Tibial artery (tissue), 4 donors: Measurements from ENCODE around the gene MFRP.

Experiments
- DNase-seq, 2 donors: peaks; one replicate each; pipeline ENCODE4 v3.0.0-alpha.2; 2019
- H3K27ac ChIP-seq, 2 donors: fragments of 200-600 bp; sonication (generic) in 1 of 2; 1 replicate in 1 of 2; 2 replicates in 1 of 2; pipeline ENCODE4 v1.5.1; 2018 to 2019; ENCODE audit warnings: mild to moderate bottlenecking in 1 of 2
- H3K27me3 ChIP-seq, 2 donors: fragments of 200-600 bp; sonication (generic) in 1 of 2; one replicate each; pipeline versions ENCODE4 v1.5.1 to v1.6.0; 2016 to 2019
- H3K36me3 ChIP-seq, 3 donors: fragments of 200-600 bp; sonication (generic) in 2 of 3; one replicate each; pipeline ENCODE4 v1.5.1; 2016 to 2019; ENCODE audit warnings: mild to moderate bottlenecking in 2 of 3
- H3K4me1 ChIP-seq, 4 donors: fragments of 200-600 bp; sonication (generic) in 2 of 4; 1 replicate in 3 of 4; 2 replicates in 1 of 4; pipeline ENCODE4 v1.5.1; 2016 to 2019
- H3K4me3 ChIP-seq, 2 donors: fragments of 200-600 bp; sonication (generic) in 1 of 2; 1 replicate in 1 of 2; 2 replicates in 1 of 2; pipeline ENCODE4 v1.5.1; 2018 to 2019; ENCODE audit warnings: mild to moderate bottlenecking in 2 of 2
- H3K9me3 ChIP-seq, 3 donors: fragments of 200-600 bp; sonication (generic) in 1 of 3; one replicate each; pipeline ENCODE4 v1.5.1; 2016 to 2019
- intact Hi-C: fragments of 100-400 bp; cut with DNase I; formaldehyde crosslinking; loops from one replicate; pipeline ENCODE4 v1.15.0; 2023; ENCODE audit warnings: low total_unique reads
- TF ChIP-seq, protein P1 (sequence below), 2 experiments: fragments of 200-600 bp in 1 of 2; fragments of 450-650 bp in 1 of 2; IDR thresholded peaks; one replicate each; pipeline ENCODE4 v1.5.1; 2017 to 2019; ENCODE audit warnings: antibody characterized with exemption in 2 of 2, mild to moderate bottlenecking in 1 of 2, moderate library complexity in 1 of 2

The MFRP gene

DNA sequence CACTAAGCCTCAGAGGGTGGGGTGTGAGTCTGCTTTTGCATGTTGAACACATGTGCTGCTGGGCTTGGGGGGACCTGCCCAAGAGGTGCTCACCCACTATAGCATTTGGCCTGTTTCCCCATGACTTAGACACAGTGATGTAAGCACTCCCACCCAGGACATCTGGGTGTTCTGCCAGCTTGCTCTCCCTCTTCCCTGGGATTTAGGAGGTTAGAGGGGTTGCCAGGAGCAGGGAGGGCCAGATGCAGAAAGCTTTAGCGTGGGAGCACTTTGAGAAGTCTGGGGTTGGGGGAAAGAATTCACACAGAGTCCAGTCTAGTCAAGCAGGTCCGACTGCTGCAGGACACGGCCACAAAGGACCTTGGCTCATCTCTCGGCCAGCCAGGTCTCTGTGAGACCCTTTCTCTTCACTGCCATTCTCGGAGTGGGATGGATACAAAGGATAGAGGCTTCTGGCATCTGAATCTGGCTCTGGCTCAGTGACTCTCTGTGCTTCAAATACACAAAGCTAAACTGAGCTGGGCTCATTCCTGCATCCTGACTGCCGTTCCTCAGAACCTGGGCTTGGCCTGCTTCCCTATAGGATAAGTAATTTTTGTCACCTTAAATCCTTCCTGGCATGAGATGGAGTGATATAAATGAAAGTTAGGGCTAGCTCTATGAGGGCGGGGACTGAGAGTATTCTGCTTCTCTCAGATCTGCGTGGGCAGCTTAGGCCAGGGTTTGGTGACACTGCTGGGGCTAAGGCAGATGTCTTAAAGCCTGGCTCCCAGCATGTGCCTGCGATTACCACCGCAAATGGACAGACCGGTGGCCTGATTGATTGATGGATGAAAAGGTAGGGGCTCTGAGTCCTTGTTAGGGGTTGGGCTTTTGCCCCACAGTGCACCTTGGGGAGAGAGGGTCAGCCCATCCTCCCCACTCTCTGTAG is 20.4 kb upstream of the MFRP start:
- Histone ChIP-seq H3K4me3 (no peak overlapping the region), H3K9me3 (no peaks in the 10 kb centered on the region), H3K4me1 (peaks cover 0 to 98% (median 74%) of the 10 kb centered on the region in 4 donors), H3K27ac (peak overlapping the region in 1 of 2 donors; percentile 21), H3K36me3 (no peaks in the 10 kb centered on the region), H3K27me3 (no peaks in the 10 kb centered on the region)
- peak in 1 of 2 donors; percentile 51 for DNase-seq
- intact Hi-C loops: no loop called here
- TF ChIP-seq, protein P1, sequence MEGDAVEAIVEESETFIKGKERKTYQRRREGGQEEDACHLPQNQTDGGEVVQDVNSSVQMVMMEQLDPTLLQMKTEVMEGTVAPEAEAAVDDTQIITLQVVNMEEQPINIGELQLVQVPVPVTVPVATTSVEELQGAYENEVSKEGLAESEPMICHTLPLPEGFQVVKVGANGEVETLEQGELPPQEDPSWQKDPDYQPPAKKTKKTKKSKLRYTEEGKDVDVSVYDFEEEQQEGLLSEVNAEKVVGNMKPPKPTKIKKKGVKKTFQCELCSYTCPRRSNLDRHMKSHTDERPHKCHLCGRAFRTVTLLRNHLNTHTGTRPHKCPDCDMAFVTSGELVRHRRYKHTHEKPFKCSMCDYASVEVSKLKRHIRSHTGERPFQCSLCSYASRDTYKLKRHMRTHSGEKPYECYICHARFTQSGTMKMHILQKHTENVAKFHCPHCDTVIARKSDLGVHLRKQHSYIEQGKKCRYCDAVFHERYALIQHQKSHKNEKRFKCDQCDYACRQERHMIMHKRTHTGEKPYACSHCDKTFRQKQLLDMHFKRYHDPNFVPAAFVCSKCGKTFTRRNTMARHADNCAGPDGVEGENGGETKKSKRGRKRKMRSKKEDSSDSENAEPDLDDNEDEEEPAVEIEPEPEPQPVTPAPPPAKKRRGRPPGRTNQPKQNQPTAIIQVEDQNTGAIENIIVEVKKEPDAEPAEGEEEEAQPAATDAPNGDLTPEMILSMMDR (IDR thresholded peaks at IDR 0.05): no peak

DNA sequence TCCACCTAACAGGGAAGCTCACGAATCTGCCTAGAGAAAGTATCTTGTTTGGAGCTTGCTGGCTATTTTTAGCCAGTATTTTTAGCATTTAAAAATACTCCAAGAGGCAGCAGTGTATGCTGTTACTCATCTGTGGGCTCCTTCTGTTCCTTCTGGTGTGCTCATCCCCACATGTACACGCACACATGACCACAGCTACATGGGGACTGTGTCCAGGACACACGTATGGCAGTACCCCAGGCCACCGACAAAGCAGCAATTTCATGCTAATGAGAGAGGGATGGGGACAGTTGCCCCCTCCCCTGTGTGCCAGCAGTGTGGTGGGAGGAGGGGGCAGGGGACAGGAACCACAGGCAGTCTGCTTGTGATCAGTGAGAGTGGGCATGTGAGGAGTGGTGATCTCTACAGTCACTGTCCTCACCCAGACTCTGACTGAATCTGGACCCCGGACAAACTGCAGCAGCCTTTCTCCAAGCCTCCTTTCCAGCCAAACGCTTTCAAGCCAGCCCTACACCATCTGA is 18.6 kb upstream of the MFRP start:
- peak in 1 of 2 donors; percentile 69 for DNase-seq
- Histone ChIP-seq H3K36me3 (no peaks in the 10 kb centered on the region), H3K4me1 (peaks cover 3 to 97% (median 74%) of the 10 kb centered on the region in 4 donors), H3K9me3 (no peaks in the 10 kb centered on the region), H3K4me3 (peak overlapping the region; percentile 56 to 58), H3K27me3 (no peaks in the 10 kb centered on the region), H3K27ac (peak overlapping the region; percentile 59 to 78)
- TF ChIP-seq, protein P1 (IDR thresholded peaks at IDR 0.05): peak in 1 of 2 experiments; percentile 40
- intact Hi-C loops: no loop called here

DNA sequence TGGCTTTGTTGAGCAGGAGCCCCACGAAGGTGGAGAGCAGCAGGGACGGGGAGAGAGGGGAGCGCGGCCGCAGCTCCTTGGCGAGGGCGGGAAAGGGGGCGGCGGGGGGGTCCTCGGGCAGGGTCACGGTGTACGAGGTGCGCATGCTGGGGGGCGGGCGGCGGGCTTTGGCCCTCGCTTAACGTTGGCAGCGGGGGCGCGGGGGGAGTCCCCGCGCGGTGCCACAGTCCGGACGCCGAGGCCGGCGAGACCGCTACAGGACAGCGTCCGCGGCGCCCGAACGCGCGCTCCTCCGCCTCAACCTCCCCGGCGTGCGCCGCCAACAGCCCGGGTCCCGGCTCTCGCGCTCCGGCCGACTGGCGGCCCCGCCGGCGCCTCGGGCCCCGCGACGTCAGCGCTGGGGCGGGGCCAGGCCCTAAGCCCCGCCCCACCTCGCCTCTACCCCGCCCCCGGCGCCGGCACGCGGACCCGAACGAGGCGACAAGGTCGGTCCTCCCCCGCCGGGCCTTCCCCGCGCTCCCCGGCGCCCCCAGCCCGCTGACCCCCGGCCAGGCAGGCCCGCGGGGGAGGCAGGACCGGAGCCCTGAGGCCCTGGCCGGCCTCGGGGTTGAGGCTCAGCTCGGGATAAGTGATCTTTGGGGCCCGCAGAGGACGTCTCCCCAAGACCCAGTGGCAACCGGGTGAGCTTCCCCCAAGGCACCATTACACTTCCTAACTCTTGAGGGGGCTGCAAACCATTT is 17.5 kb upstream of the MFRP start:
- H3K9me3 ChIP-seq: no peaks in the 10 kb centered on the region
- H3K4me3 ChIP-seq: peak overlapping the region; percentile 56 to 58
- no peaks in the 10 kb centered on the region for H3K27me3 ChIP-seq
- peak overlapping the region; percentile 78 to 84 for H3K27ac ChIP-seq
- H3K36me3 ChIP-seq: peaks cover 0 to 8% (median 3%) of the 10 kb centered on the region in 3 donors
- peaks cover 3 to 86% (median 69%) of the 10 kb centered on the region in 4 donors for H3K4me1 ChIP-seq
- intact Hi-C loops: no loop called here
- TF ChIP-seq, protein P1 (IDR thresholded peaks at IDR 0.05): no peak
- DNase-seq: peak in 1 of 2 donors; percentile 74

DNA sequence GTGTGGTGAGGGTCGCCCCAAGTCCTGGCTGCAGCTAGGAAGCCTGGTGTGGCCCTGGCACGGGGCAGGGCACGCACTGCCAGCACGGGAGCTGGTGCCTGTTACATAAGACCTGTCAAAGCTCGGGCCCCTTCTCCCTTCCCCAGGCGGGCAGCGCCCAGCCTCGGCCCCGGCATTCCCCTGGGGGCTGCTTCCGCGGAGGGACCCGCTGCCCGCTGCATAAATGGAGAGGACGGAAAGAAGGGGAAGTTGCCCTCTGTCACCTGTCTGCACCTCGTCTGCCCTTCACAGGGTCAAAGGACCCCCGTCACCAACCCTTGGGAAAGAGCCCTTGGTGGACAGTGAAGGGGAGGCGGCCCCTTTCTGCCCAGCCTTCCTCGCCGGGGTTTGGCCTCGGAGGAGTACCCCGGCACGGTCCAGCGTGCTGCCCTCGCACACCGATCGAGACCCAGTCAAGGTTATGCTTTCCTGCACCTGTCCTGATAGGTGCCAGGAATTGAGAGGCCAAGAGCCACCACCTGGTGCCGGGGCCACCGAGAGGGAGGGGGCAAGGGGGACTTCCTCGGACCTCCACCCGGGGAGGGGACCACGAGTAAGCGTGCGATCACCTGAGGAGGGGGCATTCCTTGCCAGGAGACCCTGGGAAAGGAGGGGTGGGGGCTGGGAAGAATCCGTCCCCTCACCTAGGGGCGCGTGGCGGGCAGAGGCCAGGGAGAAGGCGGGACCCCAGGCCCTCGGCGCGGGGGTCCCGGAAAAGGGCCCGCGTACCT is 16.8 kb upstream of the MFRP start:
- H3K4me1 ChIP-seq: peaks cover 3 to 79% (median 62%) of the 10 kb centered on the region in 4 donors

More for the DNA sequence above, 16.8 kb upstream of the MFRP start:
- H3K9me3 ChIP-seq: no peaks in the 10 kb centered on the region
- H3K36me3 ChIP-seq: peaks cover 0 to 16% (median 6%) of the 10 kb centered on the region in 3 donors
- no peaks in the 10 kb centered on the region for H3K27me3 ChIP-seq
- peak overlapping the region; percentile 56 to 58 for H3K4me3 ChIP-seq
- DNase-seq: peak in 1 of 2 donors; percentile 68
- H3K27ac ChIP-seq: peak overlapping the region; percentile 78 to 84
- TF ChIP-seq, protein P1 (IDR thresholded peaks at IDR 0.05): no peak
- intact Hi-C loops: no loop called here
